GM23338 (cell line): Measurements from ENCODE around the gene CPLANE1. TPM values are rescaled to one million over a fixed set of nuclear protein-coding genes. Genes with fewer than 3 reads are reported as not detected.

Experiments used
- ATAC-seq: fragments of 200-7000 bp; cut with Tn5 transposase; 3 replicates; pipeline ENCODE4 v1.9.1; 2020
- DNase-seq: peaks from one replicate; pipeline ENCODE4 v3.0.0-alpha.2; 2015; ENCODE audit warnings: low spot score
- H2AFZ ChIP-seq: fragments of 200-600 bp; sonication (generic); 2 replicates; pipeline ENCODE4 v1.8.0; 2016; ENCODE audit warnings: antibody characterized with exemption, mild to moderate bottlenecking, moderate library complexity
- H3F3A ChIP-seq: fragments of 200-600 bp; sonication (generic); replicated peaks from 2 replicates; pipeline ENCODE4 v1.8.0; 2017; ENCODE audit warnings: antibody characterized with exemption, mixed run types, low read depth
- H3K27ac ChIP-seq: fragments of 200-600 bp; sonication (generic); 2 replicates; pipeline ENCODE4 v1.6.1; 2016; ENCODE audit warnings: low read depth
- H3K27me3 ChIP-seq: fragments of 200-600 bp; sonication (generic); 2 replicates; pipeline ENCODE4 v1.8.0; 2016; ENCODE audit warnings: mild to moderate bottlenecking, mixed run types, moderate library complexity; ENCODE audit not compliant: insufficient read depth
- H3K36me3 ChIP-seq: fragments of 200-600 bp; sonication (generic); 2 replicates; pipeline ENCODE4 v1.8.0; 2016; ENCODE audit warnings: mild to moderate bottlenecking; ENCODE audit not compliant: insufficient read depth
- H3K4me1 ChIP-seq: fragments of 200-600 bp; sonication (generic); 2 replicates; pipeline ENCODE4 v1.8.0; 2016; ENCODE audit warnings: mild to moderate bottlenecking, moderate library complexity; ENCODE audit not compliant: insufficient read depth
- H3K4me2 ChIP-seq: fragments of 200-600 bp; sonication (generic); 2 replicates; pipeline ENCODE4 v1.7.1; 2017; ENCODE audit warnings: mixed run types
- H3K4me3 ChIP-seq: fragments of 200-600 bp; sonication (generic); 2 replicates; pipeline ENCODE4 v1.6.1; 2016; ENCODE audit warnings: mixed run types
- H3K79me2 ChIP-seq: fragments of 200-600 bp; sonication (generic); replicated peaks from 2 replicates; pipeline ENCODE4 v1.8.0; 2017; ENCODE audit warnings: mild to moderate bottlenecking; ENCODE audit not compliant: insufficient read depth
- H3K9me2 ChIP-seq: fragments of 200-600 bp; sonication (generic); 2 replicates; pipeline ENCODE4 v1.8.0; 2017; ENCODE audit not compliant: insufficient read depth
- H4K20me1 ChIP-seq: fragments of 200-600 bp; sonication (generic); replicated peaks from 2 replicates; pipeline ENCODE4 v1.8.0; 2017; ENCODE audit warnings: mild to moderate bottlenecking; ENCODE audit not compliant: insufficient read depth
- H3K27ac Mint-ChIP-seq: 2 replicates; pipeline ENCODE4 v1.8.0; 2020; ENCODE audit warnings: inconsistent platforms, mild to moderate bottlenecking, moderate library complexity, mixed read lengths
- H3K27me3 Mint-ChIP-seq: 3 replicates; pipeline ENCODE4 v1.8.0; 2022; ENCODE audit warnings: low read depth, mild to moderate bottlenecking, moderate library complexity, mixed read lengths, inconsistent platforms; ENCODE audit not compliant: insufficient read depth, poor library complexity
- H3K36me3 Mint-ChIP-seq: 3 replicates; pipeline ENCODE4 v1.8.0; 2021; ENCODE audit warnings: low read depth, mild to moderate bottlenecking, inconsistent platforms, moderate library complexity, mixed read lengths
- H3K4me1 Mint-ChIP-seq: 3 replicates; pipeline ENCODE4 v1.8.0; 2020; ENCODE audit warnings: mild to moderate bottlenecking, inconsistent platforms, mixed read lengths
- H3K4me3 Mint-ChIP-seq: 3 replicates; pipeline ENCODE4 v1.8.0; 2021; ENCODE audit warnings: moderate library complexity, mild to moderate bottlenecking, inconsistent platforms, mixed read lengths
- H3K9me3 Mint-ChIP-seq: 3 replicates; pipeline ENCODE4 v1.8.0; 2020; ENCODE audit warnings: moderate library complexity, mild to moderate bottlenecking, inconsistent platforms, mixed read lengths
- EZH2phosphoT487 ChIP-seq: fragments of 200-600 bp; sonication (generic); IDR thresholded peaks from one replicate; pipeline ENCODE4 v1.8.1; 2018; ENCODE audit warnings: antibody characterized with exemption; ENCODE audit not compliant: unreplicated experiment
- JUNB ChIP-seq: IDR thresholded peaks from one replicate; pipeline ENCODE4 v1.6.1; 2016; ENCODE audit warnings: antibody characterized with exemption; ENCODE audit not compliant: unreplicated experiment
- NANOG ChIP-seq: IDR thresholded peaks from 2 replicates; pipeline ENCODE4 v1.6.1; 2016; ENCODE audit warnings: antibody characterized with exemption, borderline replicate concordance
- STAT1 ChIP-seq: IDR thresholded peaks from one replicate; pipeline ENCODE4 v1.6.1; 2016; ENCODE audit warnings: antibody characterized with exemption; ENCODE audit not compliant: unreplicated experiment
- ZNF114 ChIP-seq: fragments of 250-450 bp; sonication (Bioruptor Pico); IDR thresholded peaks from 2 replicates; pipeline ENCODE4 v1.5.0; 2020; ENCODE audit warnings: mild to moderate bottlenecking, moderate library complexity
- polyA plus RNA-seq: library from polyadenylated mRNA; unstranded; fragments of >200 nt; fragmentation: Nextera tagmentation; extraction: Ambion mirVana; gene quantifications from 2 replicates; pipeline ENCODE4 v1.2.1, GENCODE V29; 2016
- total RNA-seq: library from RNA; depleted of rRNA; stranded (reverse); fragments of >200 nt; shearing (Covaris generic); gene quantifications from 2 replicates; pipeline ENCODE4 v1.2.3, GENCODE V29; 2014
- TF ChIP-seq, protein P1 (sequence below): IDR thresholded peaks from one replicate; pipeline ENCODE4 v1.6.1; 2018; ENCODE audit warnings: antibody characterized with exemption; ENCODE audit not compliant: unreplicated experiment
- TF ChIP-seq, protein P2 (sequence below), 2 experiments: fragments of 200-600 bp in 1 of 2; sonication (generic) in 1 of 2; conservative IDR thresholded peaks; 2 replicates each; pipeline versions ENCODE4 v1.5.1 to v1.6.1; 2016 to 2017; ENCODE audit warnings: antibody characterized with exemption in 2 of 2, low read depth in 2 of 2, mild to moderate bottlenecking in 2 of 2, moderate library complexity in 1 of 2
- TF ChIP-seq, protein P3 (sequence below): fragments of 250-450 bp; sonication (Bioruptor Pico); IDR thresholded peaks from 2 replicates; pipeline ENCODE4 v1.5.0; 2020; ENCODE audit warnings: mild to moderate bottlenecking, moderate library complexity

CPLANE1 gene
- total and polyA plus RNA-seq, 2 experiments from 2014 or later, result 5.1 to 8.3 TPM

GRCh38 chr5:37165761-37166160 lies 83.4 kb downstream of the CPLANE1 start (continued):
- TF ChIP-seq, protein P1, sequence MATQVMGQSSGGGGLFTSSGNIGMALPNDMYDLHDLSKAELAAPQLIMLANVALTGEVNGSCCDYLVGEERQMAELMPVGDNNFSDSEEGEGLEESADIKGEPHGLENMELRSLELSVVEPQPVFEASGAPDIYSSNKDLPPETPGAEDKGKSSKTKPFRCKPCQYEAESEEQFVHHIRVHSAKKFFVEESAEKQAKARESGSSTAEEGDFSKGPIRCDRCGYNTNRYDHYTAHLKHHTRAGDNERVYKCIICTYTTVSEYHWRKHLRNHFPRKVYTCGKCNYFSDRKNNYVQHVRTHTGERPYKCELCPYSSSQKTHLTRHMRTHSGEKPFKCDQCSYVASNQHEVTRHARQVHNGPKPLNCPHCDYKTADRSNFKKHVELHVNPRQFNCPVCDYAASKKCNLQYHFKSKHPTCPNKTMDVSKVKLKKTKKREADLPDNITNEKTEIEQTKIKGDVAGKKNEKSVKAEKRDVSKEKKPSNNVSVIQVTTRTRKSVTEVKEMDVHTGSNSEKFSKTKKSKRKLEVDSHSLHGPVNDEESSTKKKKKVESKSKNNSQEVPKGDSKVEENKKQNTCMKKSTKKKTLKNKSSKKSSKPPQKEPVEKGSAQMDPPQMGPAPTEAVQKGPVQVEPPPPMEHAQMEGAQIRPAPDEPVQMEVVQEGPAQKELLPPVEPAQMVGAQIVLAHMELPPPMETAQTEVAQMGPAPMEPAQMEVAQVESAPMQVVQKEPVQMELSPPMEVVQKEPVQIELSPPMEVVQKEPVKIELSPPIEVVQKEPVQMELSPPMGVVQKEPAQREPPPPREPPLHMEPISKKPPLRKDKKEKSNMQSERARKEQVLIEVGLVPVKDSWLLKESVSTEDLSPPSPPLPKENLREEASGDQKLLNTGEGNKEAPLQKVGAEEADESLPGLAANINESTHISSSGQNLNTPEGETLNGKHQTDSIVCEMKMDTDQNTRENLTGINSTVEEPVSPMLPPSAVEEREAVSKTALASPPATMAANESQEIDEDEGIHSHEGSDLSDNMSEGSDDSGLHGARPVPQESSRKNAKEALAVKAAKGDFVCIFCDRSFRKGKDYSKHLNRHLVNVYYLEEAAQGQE, result no peak

- Histone ChIP-seq H3K9me2 (no peaks in the 10 kb centered on the region), H2AFZ (no peak overlapping the region), H3K27ac (no peak overlapping the region), H4K20me1 (no peaks in the 10 kb centered on the region), H3K4me3 (no peak overlapping the region), H3K4me1 (no peaks in the 10 kb centered on the region), H3F3A (no peaks in the 10 kb centered on the region), H3K27me3 (no peaks in the 10 kb centered on the region), H3K4me2 (no peak overlapping the region), H3K36me3 (no peaks in the 10 kb centered on the region), H3K79me2 (no peaks in the 10 kb centered on the region)
- no peak overlapping the region for H3K27ac Mint-ChIP-seq
- DNase-seq, result no peak
- H3K36me3 Mint-ChIP-seq, result no peaks in the 10 kb centered on the region
- H3K4me3 Mint-ChIP-seq, result no peak overlapping the region
- no peaks in the 10 kb centered on the region for H3K4me1 Mint-ChIP-seq
- no peaks in the 10 kb centered on the region for H3K27me3 Mint-ChIP-seq
- H3K9me3 Mint-ChIP-seq, result no peaks in the 10 kb centered on the region
- TF ChIP-seq, protein P2, sequence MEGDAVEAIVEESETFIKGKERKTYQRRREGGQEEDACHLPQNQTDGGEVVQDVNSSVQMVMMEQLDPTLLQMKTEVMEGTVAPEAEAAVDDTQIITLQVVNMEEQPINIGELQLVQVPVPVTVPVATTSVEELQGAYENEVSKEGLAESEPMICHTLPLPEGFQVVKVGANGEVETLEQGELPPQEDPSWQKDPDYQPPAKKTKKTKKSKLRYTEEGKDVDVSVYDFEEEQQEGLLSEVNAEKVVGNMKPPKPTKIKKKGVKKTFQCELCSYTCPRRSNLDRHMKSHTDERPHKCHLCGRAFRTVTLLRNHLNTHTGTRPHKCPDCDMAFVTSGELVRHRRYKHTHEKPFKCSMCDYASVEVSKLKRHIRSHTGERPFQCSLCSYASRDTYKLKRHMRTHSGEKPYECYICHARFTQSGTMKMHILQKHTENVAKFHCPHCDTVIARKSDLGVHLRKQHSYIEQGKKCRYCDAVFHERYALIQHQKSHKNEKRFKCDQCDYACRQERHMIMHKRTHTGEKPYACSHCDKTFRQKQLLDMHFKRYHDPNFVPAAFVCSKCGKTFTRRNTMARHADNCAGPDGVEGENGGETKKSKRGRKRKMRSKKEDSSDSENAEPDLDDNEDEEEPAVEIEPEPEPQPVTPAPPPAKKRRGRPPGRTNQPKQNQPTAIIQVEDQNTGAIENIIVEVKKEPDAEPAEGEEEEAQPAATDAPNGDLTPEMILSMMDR (conservative IDR thresholded peaks at IDR 0.05; ENCODE audit: low read depth in 2 of 2), result no peak
- TF ChIP-seq ZNF114 (CRISPR knock-in tag), result no peak
- TF ChIP-seq NANOG, result no peak
- no peak for TF ChIP-seq EZH2phosphoT487
- TF ChIP-seq, protein P3, sequence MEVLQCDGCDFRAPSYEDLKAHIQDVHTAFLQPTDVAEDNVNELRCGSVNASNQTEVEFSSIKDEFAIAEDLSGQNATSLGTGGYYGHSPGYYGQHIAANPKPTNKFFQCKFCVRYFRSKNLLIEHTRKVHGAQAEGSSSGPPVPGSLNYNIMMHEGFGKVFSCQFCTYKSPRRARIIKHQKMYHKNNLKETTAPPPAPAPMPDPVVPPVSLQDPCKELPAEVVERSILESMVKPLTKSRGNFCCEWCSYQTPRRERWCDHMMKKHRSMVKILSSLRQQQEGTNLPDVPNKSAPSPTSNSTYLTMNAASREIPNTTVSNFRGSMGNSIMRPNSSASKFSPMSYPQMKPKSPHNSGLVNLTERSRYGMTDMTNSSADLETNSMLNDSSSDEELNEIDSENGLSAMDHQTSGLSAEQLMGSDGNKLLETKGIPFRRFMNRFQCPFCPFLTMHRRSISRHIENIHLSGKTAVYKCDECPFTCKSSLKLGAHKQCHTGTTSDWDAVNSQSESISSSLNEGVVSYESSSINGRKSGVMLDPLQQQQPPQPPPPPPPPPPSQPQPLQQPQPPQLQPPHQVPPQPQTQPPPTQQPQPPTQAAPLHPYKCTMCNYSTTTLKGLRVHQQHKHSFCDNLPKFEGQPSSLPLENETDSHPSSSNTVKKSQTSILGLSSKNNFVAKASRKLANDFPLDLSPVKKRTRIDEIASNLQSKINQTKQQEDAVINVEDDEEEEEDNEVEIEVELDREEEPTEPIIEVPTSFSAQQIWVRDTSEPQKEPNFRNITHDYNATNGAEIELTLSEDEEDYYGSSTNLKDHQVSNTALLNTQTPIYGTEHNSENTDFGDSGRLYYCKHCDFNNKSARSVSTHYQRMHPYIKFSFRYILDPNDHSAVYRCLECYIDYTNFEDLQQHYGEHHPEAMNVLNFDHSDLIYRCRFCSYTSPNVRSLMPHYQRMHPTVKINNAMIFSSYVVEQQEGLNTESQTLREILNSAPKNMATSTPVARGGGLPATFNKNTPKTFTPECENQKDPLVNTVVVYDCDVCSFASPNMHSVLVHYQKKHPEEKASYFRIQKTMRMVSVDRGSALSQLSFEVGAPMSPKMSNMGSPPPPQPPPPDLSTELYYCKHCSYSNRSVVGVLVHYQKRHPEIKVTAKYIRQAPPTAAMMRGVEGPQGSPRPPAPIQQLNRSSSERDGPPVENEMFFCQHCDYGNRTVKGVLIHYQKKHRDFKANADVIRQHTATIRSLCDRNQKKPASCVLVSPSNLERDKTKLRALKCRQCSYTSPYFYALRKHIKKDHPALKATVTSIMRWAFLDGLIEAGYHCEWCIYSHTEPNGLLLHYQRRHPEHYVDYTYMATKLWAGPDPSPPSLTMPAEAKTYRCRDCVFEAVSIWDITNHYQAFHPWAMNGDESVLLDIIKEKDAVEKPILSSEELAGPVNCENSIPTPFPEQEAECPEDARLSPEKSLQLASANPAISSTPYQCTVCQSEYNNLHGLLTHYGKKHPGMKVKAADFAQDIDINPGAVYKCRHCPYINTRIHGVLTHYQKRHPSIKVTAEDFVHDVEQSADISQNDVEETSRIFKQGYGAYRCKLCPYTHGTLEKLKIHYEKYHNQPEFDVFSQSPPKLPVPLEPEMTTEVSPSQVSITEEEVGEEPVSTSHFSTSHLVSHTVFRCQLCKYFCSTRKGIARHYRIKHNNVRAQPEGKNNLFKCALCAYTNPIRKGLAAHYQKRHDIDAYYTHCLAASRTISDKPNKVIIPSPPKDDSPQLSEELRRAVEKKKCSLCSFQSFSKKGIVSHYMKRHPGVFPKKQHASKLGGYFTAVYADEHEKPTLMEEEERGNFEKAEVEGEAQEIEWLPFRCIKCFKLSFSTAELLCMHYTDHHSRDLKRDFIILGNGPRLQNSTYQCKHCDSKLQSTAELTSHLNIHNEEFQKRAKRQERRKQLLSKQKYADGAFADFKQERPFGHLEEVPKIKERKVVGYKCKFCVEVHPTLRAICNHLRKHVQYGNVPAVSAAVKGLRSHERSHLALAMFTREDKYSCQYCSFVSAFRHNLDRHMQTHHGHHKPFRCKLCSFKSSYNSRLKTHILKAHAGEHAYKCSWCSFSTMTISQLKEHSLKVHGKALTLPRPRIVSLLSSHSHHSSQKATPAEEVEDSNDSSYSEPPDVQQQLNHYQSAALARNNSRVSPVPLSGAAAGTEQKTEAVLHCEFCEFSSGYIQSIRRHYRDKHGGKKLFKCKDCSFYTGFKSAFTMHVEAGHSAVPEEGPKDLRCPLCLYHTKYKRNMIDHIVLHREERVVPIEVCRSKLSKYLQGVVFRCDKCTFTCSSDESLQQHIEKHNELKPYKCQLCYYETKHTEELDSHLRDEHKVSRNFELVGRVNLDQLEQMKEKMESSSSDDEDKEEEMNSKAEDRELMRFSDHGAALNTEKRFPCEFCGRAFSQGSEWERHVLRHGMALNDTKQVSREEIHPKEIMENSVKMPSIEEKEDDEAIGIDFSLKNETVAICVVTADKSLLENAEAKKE, result no peak
- TF ChIP-seq, protein P1, result no peak
- no peak for TF ChIP-seq STAT1
- TF ChIP-seq JUNB, result no peak
- no peak for ATAC-seq
Measured at GRCh38 chr5:37153661-37154060, 95.5 kb downstream of the CPLANE1 start.
